Peyer's patch (tissue), 4 donors: ENCODE data around the gene TRAPPC13.

Experiments used
- CTCF ChIP-seq, 6 experiments: fragments of 450-650 bp in 4 of 6; fragments of 200-600 bp in 2 of 6; sonication (generic) in 1 of 6; IDR thresholded peaks; one replicate each; pipeline ENCODE4 v1.5.1; 2017 to 2019; ENCODE audit warnings: antibody characterized with exemption in 6 of 6, mild to moderate bottlenecking in 3 of 6, moderate library complexity in 1 of 6
- POLR2A ChIP-seq, 2 donors: fragments of 450-650 bp; IDR thresholded peaks; one replicate each; pipeline ENCODE4 v1.5.1; 2017; ENCODE audit warnings: antibody characterized with exemption in 2 of 2, mild to moderate bottlenecking in 2 of 2, moderate library complexity in 2 of 2

- TF ChIP-seq CTCF (IDR thresholded peaks at IDR 0.05): no peak
- TF ChIP-seq POLR2A (IDR thresholded peaks at IDR 0.05): no peak
These were observed 36.1 kb upstream of the TRAPPC13 start for GRCh38 chr5:65588694-65589093.
